Fibroblast of skin of abdomen (primary cell): ENCODE data around the gene JUND.

ENCODE experiments used
- DNase-seq: peaks from one replicate; pipeline ENCODE4 v3.0.0-alpha.2; 2013

The JUND gene

GRCh38 chr19:18233224-18233825 is 48.1 kb downstream of the JUND start:
- peak; percentile 25 for DNase-seq

DNA sequence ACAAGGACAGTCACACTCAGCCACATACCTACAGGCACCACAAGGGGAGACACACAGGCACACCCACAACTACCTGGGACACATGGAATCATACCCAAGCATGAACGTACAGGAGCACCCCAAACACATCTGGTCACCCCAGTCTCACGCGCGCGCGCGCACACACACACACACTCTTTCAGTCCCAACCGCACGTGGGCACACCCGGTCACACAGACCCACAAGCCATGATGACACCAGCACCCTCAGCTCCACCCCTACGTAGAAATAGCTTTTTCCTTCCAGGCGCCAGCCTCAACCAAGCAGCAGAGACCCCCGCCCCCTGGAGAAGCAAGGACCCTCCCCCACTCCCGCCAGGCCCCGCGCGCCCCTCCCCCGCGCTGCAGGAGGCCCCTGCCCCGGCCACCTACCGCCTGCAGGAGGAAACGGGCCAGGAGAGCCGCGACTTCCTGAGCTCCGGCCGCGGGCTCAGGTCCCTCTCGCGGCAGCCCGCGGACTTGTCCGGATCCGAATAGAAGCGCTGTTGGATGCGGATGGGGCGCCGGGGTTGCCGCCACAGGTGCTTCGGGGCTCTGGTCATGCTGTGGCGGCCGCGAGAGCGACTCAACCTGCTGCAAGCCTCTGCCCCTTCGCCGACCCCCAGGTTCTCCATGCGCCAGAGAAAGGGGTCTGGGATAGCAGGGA is 48.7 kb downstream of the JUND start:
- no peak for DNase-seq

GRCh38 chr19:18231775-18232174 is 49.6 kb downstream of the JUND start:
- no peak for DNase-seq

DNA sequence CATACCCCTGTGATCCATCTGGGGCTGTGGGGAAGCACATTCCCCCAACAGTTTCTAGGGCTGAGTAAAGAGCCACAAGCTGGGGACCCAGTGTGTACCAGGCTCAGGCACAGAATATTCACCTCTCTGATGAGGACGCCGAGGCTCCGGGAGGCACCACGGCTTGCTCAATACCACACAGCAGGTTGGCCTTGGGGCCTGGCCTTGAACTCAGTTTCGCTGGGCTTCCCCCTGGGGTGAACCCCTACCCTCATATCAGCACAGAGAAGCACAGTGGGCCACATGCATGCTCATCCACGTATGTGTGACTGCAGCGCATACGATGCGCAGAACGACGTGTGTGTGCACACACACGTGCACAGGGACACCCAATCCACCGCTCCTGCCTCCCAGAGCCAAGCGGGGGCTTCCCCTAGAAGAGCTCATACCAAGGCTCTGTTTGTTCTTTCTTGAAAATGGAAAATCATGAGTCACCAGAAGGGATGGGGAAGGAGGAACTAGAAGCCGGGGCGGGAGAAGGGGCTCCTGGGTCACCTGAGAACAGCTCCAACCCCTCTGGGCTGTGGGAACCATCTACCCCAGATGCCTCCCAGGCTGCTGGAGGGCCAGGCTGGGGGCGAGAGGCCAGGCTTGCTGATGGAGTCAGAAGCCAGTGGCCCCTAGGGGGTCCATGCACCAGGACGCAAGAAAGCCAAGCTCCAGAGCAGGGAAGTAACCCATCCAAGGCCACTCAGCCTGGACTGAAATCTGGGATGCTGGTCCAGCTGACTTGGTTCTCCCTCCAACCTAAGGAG is 50.3 kb downstream of the JUND start:
- no peak for DNase-seq

DNA sequence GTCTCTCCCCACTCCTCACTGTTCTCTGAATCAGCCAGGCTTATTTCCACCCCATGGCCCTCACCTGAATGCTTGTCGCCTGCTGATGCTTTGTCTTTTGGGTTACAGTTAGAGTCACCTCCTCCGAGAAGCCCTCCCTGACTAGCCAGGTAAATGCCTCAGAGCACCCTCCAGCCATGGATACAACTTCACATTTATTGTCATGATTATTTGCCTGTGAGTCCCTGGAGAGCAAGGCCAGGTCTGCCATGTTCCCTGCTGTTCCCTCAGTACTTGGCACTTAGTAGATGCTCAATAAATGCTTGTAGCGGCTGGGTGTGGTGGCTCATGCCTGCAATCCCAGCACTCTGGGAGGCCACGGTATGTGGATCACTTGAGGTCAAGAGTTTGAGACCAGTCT is 51.5 kb downstream of the JUND start:
- DNase-seq, result no peak
